DND-41 (cell line): Measurements from ENCODE around the gene MAPK12.

Experiments used
- ATAC-seq: fragments of 200-7000 bp; cut with Tn5 transposase; 3 replicates; pipeline ENCODE4 v1.9.1; 2021; ENCODE audit warnings: low read depth; ENCODE audit not compliant: insufficient read depth
- DNase-seq: peaks from one replicate; pipeline ENCODE4 v3.0.0-alpha.2; 2020
- H2AFZ ChIP-seq: 2 replicates; pipeline ENCODE4 v1.6.0; 2012; ENCODE audit warnings: low read depth, low read length
- H3K27ac ChIP-seq: 2 replicates; pipeline ENCODE4 v1.5.1; 2012; ENCODE audit warnings: low read length, inconsistent platforms
- H3K27me3 ChIP-seq: fragments of 200-600 bp; sonication (generic); 2 replicates; pipeline ENCODE4 v1.6.0; 2012; ENCODE audit warnings: low read length, mild to moderate bottlenecking, inconsistent platforms; ENCODE audit not compliant: insufficient read depth, poor library complexity
- H3K36me3 ChIP-seq: 2 replicates; pipeline ENCODE4 v1.5.1; 2012; ENCODE audit warnings: low read length, inconsistent platforms; ENCODE audit not compliant: insufficient read depth
- H3K4me1 ChIP-seq: 2 replicates; pipeline ENCODE4 v1.5.1; 2012; ENCODE audit warnings: mild to moderate bottlenecking, low read length; ENCODE audit not compliant: insufficient read depth
- H3K4me2 ChIP-seq: 2 replicates; pipeline ENCODE4 v1.6.0; 2012; ENCODE audit warnings: mild to moderate bottlenecking, moderate library complexity, low read length, inconsistent platforms; ENCODE audit not compliant: insufficient read depth
- H3K4me3 ChIP-seq, 2 experiments: fragments of 200-600 bp in 1 of 2; shearing (Covaris generic) in 1 of 2; 2 replicates each; pipeline ENCODE4 v1.5.1; 2012 to 2016; ENCODE audit warnings: inconsistent platforms in 2 of 2, low read length in 2 of 2, mild to moderate bottlenecking in 2 of 2, low read depth in 1 of 2, moderate library complexity in 1 of 2
- H3K79me2 ChIP-seq: 2 replicates; pipeline ENCODE4 v1.6.0; 2012; ENCODE audit warnings: low read length, inconsistent platforms; ENCODE audit not compliant: insufficient read depth
- H3K9ac ChIP-seq: 2 replicates; pipeline ENCODE4 v1.6.0; 2012; ENCODE audit warnings: low read depth, mild to moderate bottlenecking, inconsistent platforms, low read length, moderate library complexity
- H3K9me3 ChIP-seq: 2 replicates; pipeline ENCODE4 v1.5.1; 2012; ENCODE audit warnings: low read length, moderate library complexity, mild to moderate bottlenecking, inconsistent platforms; ENCODE audit not compliant: insufficient read depth, severe bottlenecking
- H4K20me1 ChIP-seq: 2 replicates; pipeline ENCODE4 v1.6.0; 2012; ENCODE audit warnings: low read length; ENCODE audit not compliant: insufficient read depth
- EZH2 ChIP-seq: IDR thresholded peaks from 3 replicates; pipeline ENCODE4 v1.6.1; 2012; ENCODE audit warnings: borderline replicate concordance, low read depth, mild to moderate bottlenecking, moderate library complexity, low read length, inconsistent platforms; ENCODE audit not compliant: severe bottlenecking
- TF ChIP-seq, protein P1 (sequence below): IDR thresholded peaks from 2 replicates; pipeline ENCODE4 v1.5.1; 2012; ENCODE audit warnings: borderline replicate concordance, low read length, moderate library complexity, mild to moderate bottlenecking; ENCODE audit not compliant: poor library complexity, severe bottlenecking; ENCODE audit errors: extremely low read depth

MAPK12 gene

DNA sequence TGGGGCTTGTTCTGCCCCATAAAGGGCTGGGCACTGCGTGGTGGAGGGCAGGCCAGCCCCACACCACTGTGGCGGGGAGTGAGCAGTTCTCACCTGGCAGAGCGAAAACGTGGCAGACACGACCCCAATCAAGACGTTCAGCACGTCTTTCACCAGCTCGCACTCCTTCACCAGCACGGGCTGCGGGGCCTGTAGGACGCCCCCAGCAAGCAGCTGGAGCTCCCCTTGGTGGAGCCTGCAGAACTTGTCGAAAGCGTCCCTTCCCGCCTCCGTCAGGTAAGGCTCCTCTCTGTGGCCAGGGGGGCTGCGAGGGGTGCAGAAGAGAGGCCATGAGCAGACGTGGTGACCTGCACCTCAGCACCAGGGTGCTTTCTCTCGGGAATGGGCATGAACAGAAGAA lies 28.3 kb downstream of the MAPK12 start:
- Histone ChIP-seq H3K79me2 (peaks cover 53% of the 10 kb centered on the region), H3K4me3 (no peak overlapping the region), H3K4me1 (no peaks in the 10 kb centered on the region), H3K36me3 (peaks cover 41% of the 10 kb centered on the region), H3K27me3 (no peaks in the 10 kb centered on the region), H3K9me3 (no peaks in the 10 kb centered on the region), H3K27ac (no peak overlapping the region), H3K4me2 (no peak overlapping the region), H2AFZ (no peak overlapping the region), H4K20me1 (peaks cover 35% of the 10 kb centered on the region), H3K9ac (no peak overlapping the region)
- no peak for DNase-seq
- ATAC-seq, result no peak
- TF ChIP-seq EZH2, result no peak
- TF ChIP-seq, protein P1, sequence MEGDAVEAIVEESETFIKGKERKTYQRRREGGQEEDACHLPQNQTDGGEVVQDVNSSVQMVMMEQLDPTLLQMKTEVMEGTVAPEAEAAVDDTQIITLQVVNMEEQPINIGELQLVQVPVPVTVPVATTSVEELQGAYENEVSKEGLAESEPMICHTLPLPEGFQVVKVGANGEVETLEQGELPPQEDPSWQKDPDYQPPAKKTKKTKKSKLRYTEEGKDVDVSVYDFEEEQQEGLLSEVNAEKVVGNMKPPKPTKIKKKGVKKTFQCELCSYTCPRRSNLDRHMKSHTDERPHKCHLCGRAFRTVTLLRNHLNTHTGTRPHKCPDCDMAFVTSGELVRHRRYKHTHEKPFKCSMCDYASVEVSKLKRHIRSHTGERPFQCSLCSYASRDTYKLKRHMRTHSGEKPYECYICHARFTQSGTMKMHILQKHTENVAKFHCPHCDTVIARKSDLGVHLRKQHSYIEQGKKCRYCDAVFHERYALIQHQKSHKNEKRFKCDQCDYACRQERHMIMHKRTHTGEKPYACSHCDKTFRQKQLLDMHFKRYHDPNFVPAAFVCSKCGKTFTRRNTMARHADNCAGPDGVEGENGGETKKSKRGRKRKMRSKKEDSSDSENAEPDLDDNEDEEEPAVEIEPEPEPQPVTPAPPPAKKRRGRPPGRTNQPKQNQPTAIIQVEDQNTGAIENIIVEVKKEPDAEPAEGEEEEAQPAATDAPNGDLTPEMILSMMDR, result no peak

DNA sequence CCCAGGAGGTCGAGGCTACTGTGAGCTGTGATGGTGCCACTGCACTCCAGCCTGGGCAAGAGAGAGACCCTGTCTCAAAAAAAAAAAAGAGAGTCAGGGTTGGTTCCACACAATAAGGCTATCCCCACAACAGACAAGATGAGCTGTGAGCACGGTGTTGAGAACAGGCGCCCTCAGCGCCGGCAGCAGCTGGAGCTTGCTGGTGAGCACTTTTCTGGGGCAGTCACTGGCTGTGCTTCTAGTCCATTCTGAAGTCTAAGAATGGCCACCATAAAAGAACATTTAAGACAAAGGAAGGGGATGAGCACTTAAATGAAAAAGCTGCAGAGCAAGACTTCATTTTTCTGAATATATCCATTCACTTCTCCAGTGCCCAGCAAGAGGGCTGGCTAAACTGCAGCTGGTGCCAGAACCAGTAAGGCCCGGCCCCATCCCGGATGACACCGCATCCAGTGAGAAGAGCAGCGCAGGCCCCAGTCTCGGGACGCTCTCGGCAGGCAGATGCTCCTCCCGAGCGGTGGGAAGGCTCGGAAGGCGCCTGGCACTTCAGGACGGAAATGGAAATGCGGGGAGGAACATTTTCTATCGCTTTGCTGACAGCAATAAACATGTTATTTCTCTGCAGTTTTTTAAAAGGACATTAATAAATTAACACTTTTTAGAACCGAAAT lies 28.9 kb downstream of the MAPK12 start:
- H3K9me3 ChIP-seq, result no peaks in the 10 kb centered on the region
- no peak for ATAC-seq
- H3K9ac ChIP-seq, result no peak overlapping the region
- H2AFZ ChIP-seq, result no peak overlapping the region
- H3K36me3 ChIP-seq, result peaks cover 48% of the 10 kb centered on the region
- peaks cover 35% of the 10 kb centered on the region for H4K20me1 ChIP-seq
- H3K27ac ChIP-seq, result no peak overlapping the region
- H3K4me3 ChIP-seq, result no peak overlapping the region
- no peaks in the 10 kb centered on the region for H3K27me3 ChIP-seq
- H3K4me1 ChIP-seq, result no peaks in the 10 kb centered on the region
- no peak for DNase-seq
- TF ChIP-seq EZH2, result no peak
- TF ChIP-seq, protein P1, result no peak
- no peak overlapping the region for H3K4me2 ChIP-seq
- peaks cover 48% of the 10 kb centered on the region for H3K79me2 ChIP-seq

DNA sequence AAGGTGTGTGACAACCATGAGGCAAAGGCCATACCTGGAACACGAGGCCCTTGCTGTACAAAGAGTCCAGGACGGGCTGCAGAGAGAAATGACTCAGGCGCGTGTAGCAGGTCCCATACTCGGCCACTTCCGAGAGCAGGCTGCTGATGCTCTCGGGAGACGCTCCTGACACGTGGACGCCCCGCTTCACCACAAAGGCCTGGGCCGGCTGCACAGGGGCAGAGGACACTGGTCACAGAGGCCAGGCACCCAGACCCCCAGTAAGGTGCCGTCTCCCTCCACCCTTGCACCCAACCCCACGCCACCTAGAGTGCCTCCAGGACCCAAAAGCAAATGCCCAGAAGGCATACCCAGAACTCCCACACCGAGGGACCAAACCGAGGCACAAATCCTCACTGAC lies 32.1 kb downstream of the MAPK12 start:
- Histone ChIP-seq H3K4me2 (no peak overlapping the region), H3K79me2 (peaks cover 18% of the 10 kb centered on the region), H3K9ac (no peak overlapping the region), H3K27me3 (no peaks in the 10 kb centered on the region), H3K27ac (no peak overlapping the region), H3K4me3 (no peak overlapping the region), H4K20me1 (peaks cover 33% of the 10 kb centered on the region), H2AFZ (no peak overlapping the region), H3K4me1 (no peaks in the 10 kb centered on the region), H3K9me3 (no peaks in the 10 kb centered on the region), H3K36me3 (peaks cover 55% of the 10 kb centered on the region)
- ATAC-seq (no peak), DNase-seq (no peak)
- TF ChIP-seq EZH2, result no peak
- TF ChIP-seq, protein P1, result no peak
